GM21529 (cell line): ENCODE results near the gene HLF.

ENCODE experiments used
- ATAC-seq: cut with Tn5 transposase; IDR thresholded peaks from one replicate; pipeline ENCODE4 v1.9.1; 2021; ENCODE audit not compliant: unreplicated experiment

Gene HLF

DNA sequence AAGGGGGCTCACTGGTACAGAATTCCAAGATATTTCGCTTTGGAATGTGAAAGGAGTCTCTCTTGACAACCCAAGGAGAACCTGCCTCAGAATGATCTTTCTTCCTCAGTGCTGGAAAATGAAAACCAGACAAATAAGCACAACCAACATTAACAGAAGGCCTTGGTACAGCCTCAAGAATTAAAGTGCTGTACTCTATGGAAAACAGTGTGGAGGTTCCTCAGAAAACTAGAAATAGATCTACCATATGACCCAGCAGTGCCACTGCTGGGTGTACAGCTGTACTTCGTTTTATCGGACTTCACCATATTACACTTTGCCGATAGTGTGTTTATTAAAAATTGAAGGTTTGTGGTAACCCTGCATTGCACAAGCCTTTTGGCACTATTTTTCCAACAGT, 25.2 kb downstream of the HLF start:
- ATAC-seq: no peak

DNA sequence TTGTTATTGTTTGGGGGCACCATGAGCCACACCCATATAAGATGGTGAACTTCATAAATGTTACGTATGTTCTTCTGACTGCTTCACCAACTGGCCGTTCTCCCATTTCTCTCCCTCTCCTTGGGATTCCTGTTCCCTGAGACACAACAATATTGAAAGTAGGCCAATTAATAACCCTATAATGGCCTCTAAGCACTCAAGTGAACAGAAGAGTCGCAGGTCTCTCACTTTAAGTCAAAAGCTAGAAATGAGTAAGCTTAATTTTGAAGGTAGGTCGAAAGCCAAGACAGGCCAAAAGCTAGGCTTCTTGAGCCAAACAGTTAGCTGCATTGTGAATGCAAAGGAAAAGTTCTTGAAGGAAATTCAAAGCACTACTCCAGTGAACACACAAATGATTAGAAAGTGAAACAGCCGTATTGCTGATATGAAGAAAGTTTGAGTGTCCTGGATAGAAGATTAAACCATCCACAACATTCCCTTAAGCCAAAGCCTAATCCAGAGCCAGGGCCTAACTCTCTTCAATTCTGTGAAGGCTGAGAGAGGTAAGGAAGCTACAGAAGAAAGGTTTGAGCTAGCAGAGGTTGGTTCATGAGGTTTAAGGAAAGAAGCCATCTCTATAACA, 25.8 kb downstream of the HLF start:
- no peak for ATAC-seq

- ATAC-seq: no peak
These were observed 26.4 kb downstream of the HLF start for GRCh38 chr17:55291114-55291507.

DNA sequence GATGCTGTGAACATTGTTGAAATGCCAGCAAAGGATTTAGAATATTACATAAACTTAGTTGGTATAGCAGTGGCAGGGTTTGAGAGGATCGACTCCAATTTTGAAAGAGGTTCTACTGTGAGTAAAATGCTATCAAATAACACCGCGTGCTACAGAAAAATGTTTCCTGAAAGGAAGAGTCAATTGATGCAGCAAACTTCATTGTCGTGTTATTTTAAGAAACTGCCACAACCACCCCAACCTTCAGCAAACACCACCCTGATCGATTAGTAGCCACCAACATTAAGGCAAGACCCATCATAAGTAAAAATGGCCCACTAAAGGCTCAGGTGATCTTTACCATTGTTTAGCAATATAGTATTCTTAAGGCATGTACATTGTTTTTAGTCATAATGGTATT, 27.3 kb downstream of the HLF start:
- no peak for ATAC-seq

DNA sequence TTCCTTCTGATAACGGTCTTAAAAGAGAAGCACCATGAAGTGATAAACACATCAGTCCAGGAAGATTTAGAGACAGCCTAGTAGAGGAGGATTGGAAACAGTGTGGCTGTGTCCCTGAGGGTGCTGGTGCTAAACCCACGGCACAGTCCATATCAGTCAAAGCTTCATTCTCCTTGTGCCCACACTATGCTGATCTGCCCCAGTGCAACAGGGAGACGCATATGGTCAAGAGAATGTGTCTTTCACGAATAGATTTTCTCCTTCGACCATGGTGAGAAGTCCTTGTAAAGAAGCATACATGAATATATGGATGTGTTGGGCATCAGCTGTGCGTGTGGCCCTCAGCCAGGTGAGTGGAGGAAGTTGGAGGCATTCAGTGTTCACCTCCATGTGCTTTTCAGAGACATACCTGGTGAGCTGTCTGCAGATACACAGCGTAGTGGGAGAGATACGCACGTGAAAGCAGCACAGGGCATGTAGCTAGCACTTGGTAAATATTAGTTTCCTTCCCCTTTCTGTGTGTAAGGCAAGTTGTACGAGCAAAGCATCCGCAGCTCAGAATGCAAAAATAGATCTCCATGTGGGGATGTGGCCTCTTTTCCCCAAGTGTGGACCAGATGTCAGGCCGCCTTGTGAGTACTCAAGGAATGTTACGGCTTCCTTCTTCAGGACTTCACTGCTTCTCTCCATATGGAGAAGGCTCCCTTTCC, 29.4 kb downstream of the HLF start:
- ATAC-seq: no peak

- peak; percentile 87 for ATAC-seq
These were observed 30.8 kb downstream of the HLF start for GRCh38 chr17:55295411-55296170.

- no peak for ATAC-seq
These were observed 31.5 kb downstream of the HLF start for GRCh38 chr17:55296171-55296695.

GRCh38 chr17:55296699-55297098, 31.9 kb downstream of the HLF start:
- no peak for ATAC-seq

DNA sequence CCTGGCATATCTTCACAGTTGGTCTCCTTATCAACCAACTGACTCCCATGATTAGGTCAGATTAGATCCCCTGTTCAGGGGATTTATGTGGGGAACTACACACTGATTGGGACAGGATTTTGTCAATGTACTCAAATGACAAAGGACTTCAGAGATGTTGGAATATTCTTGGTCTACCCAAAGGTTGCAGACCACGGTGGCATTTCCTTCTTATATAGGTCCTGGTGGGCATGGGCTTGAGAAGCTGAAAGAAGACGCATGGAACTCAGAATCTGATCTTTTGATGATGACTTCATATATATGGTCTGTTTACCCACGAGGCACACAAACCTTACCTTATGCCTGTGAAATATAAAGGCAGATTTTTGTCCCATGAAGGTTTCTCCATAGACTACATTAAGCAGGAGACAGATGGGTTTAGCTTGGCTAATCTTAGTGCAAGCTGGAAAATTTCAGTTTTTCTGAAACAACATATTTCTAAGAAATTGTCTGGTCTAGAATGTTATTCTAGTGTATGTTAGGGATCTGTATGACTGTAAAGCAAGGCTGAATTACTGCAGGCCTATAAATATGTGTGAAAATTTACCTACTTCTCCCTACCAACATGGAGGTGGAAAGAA, 33.5 kb downstream of the HLF start:
- ATAC-seq: no peak

DNA sequence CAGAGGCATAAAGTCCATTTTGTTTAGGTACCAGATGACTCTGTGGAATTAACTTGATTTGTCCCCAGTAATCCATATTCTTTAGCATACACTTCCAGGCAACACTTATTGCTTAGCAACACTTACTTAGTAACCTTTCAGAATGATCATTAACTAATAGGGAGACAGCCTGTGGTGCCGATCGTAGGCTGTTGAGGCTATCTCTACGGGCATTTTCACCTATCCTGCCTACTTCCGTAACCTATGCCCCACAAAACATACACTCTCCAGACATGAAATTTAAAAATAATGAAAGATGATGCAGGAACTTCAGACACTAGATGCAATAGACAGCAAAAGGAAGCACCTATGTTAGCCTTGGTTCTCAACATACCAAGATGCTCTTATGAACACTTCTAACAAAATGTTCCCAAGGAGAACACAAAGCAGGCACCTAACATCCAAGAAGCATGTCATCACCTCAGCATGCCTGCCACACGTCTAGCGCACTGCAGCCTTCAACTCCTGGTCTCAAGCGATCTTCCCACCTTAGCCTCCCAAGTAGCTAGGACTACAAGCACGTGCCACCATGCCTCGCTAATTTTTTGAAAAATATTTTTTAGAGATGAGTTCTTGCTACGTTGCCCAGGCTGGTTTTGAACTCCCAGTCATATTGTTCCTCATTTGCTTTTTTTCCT, 34.5 kb downstream of the HLF start:
- no peak for ATAC-seq

- ATAC-seq: no peak
These were observed 35.1 kb downstream of the HLF start for GRCh38 chr17:55299890-55300289.

GRCh38 chr17:55300479-55301290, 35.9 kb downstream of the HLF start:
- ATAC-seq: no peak

- no peak for ATAC-seq
These were observed 37.0 kb downstream of the HLF start for GRCh38 chr17:55301521-55302406.

DNA sequence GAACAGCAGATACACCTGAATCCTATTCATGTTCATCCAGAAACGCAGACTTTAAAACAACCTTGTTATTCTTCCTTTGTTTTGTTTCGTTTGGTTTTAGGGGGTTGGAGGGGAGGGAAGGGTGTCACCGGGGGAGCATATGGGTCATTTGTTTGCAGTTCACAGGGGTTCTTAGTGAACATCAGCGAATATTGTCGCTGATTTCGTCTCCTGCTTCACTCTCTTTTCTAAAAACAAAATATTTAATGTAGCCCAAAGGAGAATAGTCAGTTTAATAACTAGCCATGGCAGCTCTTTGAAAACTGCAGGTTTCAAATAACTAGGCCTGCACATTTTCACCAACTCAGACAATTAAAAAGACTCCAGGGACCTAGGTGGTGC, 37.6 kb downstream of the HLF start:
- ATAC-seq: no peak

GRCh38 chr17:55303008-55303493, 38.3 kb downstream of the HLF start:
- no peak for ATAC-seq

DNA sequence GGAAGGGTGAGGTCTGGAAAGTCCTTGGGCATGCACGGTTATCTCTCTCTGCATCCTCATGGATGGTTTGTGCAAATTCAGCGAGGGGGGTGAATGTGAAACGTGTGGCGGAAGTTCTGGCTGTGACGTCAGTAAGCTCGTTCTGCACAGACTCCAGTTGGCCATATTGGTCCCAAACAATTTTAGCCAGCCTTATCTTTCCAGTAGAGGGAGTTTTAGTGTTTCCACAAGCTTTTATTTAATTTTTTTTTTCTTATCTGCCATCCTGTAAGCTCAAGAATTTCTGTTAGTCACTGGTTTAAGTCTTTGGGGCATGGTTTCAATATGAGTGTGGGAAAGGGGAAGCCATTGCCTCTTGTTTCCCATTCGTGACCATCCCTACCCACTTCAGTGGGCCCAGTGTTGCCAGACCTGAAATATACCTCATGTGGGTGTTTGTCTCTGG, 39.0 kb downstream of the HLF start:
- no peak for ATAC-seq

- no peak for ATAC-seq
These were observed 39.6 kb downstream of the HLF start for GRCh38 chr17:55304171-55304859.

GRCh38 chr17:55305321-55306087, 40.7 kb downstream of the HLF start:
- no peak for ATAC-seq
